Inflammatory macrophage treated with lipopolysaccharide for 4 hours (primary cell): Measurements from ENCODE around the gene DPP3.

ENCODE experiments used
- DNase-seq: peaks from one replicate; pipeline ENCODE4 v3.0.0-alpha.2; 2020

The DPP3 gene

DNA sequence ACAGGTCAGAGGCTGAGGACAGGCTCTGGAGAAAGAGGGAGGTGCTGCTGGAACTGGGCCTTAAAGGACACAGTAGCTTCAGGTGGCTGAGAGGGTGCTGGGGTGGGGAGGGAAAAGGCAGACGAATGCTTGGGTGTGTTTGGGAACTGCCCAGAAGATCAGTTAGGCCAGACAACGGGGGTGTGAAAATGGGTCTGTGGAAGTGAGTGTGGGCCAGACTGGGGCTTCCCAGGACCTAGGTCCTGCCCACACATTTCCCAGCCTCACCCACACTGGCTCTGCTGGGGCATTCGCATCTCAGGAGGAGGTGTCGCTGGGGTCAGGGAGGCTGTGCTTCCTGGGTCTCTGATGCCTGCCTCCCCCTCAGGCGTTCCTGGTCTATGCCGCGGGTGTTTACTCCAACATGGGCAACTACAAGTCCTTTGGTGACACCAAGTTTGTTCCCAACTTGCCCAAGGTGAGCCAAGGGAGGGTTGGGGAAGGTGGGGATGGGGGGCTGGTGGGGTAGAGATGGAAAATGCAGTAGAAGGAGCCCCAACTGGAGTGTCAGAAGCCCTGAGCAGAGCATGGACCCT, 4.7 kb downstream of the DPP3 start:
- no peak for DNase-seq

DNA sequence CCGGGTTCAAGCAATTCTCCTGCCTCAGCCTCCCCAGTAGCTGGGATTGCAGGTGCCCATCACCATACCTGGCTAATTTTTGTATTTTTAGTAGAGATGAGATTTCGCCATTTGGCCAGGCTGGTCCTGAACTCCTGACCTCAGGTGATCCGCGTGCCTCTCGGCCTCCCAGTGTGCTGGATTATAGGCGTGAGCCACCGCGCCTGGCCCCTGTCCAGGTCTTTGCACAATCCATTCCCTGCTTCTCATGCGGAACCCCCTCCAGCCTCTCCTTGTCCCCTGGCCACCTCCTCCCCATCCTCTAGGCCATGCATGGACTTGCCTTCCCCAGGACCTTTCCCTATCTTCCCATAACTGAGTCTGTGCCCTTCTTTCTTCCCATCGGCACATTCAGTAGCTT, 8.7 kb downstream of the DPP3 start:
- DNase-seq: no peak

DNA sequence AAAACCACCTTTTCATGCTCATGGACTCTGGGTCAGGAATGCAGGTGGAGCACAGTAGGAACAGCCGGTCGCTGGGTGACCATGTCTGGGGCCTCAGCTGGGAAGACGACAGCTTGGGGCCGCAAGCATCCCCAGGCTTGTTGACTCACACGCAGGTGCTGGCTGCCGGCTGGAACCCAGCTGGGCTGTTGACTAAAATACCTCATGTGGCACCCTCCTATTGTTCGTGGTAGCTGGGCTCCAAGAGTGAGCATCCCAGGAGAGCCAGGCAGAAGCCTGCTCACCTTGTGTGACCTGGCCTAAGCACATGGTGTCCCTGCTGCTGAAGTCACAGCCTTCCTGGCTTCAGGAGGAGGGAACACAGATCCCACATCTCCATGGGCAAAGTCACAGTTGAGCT, 9.4 kb downstream of the DPP3 start:
- DNase-seq: no peak

DNA sequence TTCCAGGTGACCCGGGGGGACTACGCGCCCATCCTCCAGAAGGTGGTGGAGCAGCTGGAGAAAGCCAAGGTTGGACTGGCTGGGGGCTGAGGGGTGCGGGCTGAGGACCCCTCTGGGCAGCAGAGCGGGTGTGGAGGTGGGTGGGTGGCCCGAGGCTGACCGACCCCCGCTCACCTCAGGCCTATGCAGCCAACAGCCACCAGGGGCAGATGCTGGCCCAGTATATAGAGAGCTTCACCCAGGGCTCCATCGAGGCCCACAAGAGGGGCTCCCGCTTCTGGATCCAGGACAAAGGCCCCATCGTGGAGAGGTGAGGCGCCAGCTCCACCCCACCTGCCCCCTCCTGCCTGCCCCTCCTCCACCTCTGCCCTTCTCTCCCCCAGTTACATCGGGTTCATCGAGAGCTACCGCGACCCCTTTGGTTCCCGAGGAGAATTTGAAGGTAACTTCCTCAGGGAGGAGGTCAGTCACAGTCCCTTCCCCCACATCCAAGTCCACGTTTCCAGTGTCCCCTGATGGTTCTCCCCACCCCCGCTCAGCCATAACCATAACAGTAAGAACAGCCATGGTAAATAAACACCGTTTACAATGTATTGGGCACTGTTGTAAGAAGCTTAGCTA, 11.2 kb downstream of the DPP3 start:
- DNase-seq: no peak

DNA sequence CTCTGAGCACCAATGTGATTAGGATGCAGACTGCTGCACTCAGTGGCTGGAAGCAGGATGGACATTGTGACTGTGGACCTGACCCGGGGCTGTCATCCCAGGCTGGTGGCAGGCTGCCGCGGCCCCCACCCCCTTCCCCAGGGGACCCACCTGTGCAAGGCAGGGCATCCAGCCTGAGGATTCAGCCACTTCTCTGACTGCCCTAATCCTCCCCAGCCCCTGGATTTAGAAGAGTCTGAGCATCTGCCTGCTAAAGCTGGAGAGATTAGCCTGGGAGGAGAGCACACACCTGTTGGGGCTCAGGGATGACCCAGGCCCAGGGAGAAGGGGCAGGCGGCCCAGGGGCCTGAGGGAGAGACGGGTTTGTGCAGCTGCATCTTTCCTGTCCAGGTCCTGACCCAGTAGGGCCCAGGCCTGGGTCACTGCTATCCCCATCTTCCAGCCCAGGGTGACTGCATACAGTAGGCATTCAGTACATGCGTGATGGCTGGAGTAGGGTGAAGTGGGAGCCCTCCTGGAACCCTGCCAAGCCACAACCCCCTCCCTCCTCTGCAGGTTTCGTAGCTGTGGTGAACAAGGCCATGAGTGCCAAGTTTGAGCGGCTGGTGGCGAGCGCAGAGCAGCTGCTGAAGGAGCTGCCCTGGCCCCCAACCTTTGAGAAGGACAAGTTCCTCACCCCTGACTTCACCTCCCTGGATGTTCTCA, 12.1 kb downstream of the DPP3 start:
- DNase-seq: no peak

DNA sequence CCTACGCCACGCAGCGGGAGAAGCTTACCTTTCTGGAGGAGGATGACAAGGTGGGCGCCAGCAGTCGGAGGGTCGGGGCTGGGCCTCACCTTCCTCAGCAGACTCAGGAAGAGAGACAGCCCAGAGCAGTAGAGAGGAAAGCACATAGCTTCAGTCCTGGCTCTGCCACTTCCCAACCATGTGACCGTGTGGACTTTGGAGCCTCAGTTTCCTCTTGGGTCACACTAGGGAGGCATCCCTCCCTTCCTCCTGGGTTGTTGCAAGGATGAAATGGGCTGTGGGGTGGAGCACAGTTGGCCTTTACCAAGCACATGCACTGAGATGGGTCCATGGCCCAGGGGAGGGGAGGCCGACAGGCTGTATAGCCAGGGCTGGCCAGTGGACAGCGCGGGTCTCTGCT, 12.9 kb downstream of the DPP3 start:
- no peak for DNase-seq

DNA sequence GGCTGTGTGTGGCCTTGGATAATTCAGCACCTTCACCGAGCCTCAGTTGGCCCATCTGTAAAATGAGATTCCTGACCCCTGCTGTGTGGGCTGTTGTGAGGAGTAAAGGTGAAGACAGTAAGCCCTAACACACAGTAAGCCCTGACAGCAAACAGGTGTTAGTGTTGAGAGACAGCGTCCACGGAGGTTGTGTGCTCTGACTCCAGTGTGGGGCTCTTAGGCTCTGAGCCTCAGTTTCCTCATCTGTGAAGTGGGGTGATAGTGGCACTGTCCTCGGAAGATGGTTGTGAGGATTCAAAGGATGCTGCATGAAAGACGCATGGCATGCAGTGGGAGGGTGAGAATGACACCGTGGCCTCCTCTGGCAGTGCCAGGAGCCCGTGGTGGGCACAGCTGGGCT, 14.2 kb downstream of the DPP3 start:
- no peak for DNase-seq

DNA sequence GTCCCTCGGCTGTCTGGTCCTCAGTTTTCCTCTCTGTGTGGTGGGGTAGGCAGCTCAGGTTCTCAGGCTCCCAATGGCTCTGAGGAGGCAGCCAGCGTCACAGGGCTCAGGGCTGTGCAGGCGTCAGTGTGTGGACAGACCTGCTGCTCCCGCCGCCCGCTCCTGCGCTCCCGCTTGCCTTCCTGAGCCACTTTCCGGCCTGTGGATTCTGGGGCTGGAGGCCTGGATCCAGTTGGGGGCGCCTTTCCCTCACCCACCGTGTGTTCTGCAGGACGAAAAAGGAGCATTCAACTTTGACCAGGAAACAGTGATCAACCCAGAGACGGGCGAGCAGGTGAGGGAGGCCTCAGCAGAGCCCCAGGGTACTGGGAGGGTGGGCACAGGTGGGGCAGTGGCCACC, 14.7 kb downstream of the DPP3 start:
- DNase-seq: no peak

DNA sequence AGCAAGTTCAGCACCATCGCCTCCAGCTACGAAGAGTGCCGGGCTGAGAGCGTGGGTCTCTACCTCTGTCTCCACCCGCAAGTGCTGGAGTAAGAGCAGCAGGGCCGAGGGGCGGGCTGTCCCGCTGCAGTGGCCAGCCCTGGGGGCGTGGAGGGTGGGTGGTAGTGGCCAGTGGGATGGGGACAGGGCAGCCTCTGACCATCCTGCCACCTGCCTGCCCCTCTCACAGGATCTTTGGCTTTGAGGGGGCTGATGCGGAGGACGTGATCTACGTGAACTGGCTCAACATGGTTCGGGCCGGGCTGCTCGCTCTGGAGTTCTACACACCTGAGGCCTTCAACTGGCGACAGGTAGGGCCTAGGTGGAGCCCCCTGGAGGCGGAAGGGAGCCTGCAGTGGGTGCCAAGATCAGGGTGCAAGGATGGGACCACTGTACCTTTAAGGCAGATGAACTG, 15.2 kb downstream of the DPP3 start:
- no peak for DNase-seq

DNA sequence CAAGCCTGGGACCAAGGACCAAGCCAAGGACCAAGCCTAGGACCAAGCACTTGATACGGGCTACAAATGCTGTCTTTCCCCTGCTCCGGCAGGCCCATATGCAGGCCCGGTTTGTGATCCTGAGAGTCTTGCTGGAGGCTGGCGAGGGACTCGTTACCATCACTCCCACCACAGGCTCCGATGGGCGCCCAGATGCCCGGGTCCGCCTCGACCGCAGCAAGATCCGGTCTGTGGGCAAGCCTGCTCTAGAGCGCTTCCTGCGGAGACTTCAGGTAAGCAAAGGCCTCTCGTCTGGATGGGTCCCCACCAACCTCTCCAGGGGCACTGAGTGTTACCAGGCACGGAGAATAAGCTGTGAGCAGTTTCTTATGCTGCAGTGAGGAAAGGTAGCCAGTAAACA, 17.0 kb downstream of the DPP3 start:
- no peak for DNase-seq

DNA sequence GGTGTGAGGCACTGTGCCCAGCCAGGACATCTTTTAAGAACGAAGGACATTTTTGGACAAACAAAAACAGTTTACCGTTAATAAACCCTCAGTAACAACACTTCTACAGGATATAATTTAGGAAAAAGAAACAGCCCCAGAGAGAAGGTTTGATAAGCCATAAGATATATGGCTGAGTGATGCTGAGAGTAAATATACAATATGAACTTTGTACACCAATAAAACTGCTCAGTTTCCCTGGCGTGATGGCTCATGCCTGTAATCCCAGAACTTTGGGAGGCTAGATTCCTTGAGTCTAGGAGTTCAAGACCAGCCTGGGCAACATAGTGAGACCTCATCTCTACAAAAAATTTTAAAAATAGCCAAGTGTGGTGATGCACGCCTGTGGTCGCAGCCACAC, 18.3 kb downstream of the DPP3 start:
- no peak for DNase-seq

DNA sequence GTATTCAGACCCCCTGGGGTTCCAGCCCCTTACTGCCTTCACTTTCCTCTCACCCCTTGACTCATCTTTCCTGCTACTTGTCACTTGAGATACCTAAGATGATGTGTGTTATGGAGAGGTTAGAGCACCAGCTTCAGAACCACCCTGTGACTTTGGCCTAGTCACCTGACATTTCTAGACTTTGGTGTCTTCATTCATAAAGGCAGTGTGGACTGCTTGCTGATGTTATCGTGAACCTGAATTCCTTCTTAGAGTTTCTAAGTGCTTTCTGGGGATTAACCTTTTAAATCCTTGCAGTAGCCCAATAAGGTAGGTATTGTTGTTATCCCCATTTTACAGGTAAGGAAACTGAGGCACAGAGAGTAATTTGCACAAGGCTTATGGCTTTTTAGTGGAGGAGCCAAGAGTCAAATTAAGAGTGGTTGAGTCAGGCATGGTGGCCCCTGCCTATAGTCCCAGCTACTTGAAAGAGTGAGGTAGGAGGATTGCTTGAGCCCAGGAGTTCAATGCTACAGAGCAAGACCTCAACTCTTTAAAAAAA, 25.1 kb downstream of the DPP3 start:
- no peak for DNase-seq

DNA sequence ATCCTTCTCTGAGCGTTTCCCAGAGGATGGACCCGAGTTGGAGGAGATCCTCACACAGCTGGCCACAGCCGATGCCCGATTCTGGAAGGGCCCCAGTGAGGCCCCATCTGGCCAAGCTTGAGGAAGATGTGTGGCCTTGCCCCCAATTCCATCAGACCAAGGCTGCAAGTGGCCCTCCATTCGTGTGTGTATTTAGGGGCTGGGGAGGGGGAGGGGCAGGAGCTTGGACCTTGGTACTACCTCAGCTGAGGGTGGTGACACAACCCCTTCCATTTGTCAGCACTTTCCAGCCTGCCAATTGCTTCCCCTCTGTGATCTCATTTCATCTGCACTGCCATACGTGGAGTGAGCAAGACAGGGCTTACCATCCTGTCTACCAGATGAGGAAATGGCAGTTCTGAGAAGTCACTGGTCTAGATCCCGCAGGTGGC, 28.9 kb downstream of the DPP3 start:
- peak; percentile 48 for DNase-seq

DNA sequence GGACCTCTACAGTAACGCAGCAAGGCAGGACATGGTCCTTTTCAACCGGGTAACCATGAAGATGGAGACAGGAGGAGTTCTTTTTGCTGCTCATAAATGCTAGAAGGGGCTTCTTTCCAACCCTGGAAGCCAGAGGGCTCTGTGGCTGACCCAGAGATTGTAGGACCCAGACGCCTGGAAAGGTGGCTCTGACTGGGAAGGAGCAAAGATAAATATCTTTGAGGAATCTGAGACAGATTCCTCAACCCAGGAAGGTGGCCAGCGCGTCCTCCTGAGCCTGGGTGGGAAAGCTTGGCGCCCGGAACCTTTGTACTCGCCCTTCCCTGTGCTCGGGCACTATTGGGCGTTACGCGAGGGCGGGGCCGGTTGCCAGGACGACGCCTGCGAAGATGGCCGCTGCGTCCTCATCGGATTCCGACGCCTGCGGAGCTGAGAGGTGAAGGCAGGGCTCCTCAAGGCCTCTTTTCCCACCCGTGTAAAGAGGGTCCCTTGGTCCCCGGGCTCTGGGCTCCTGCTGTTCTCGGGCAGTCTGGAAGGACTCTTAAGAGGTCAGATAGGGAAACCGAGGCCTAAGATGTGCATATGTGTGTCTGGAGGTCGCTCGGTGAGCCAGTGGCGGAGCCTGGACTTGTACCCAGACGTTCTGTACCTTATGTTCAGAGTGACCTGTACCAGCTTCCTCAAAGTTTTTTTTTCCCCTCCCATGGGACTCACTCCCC, 30.2 kb downstream of the DPP3 start, which contains the start of gene BBS1:
Gene BBS1, plus strand, starts transcription at position 365 of the 719 bp plus-strand sequence. Its CDS starts 25 bp downstream, at position 390.
- peak; percentile 71 for DNase-seq

DNA sequence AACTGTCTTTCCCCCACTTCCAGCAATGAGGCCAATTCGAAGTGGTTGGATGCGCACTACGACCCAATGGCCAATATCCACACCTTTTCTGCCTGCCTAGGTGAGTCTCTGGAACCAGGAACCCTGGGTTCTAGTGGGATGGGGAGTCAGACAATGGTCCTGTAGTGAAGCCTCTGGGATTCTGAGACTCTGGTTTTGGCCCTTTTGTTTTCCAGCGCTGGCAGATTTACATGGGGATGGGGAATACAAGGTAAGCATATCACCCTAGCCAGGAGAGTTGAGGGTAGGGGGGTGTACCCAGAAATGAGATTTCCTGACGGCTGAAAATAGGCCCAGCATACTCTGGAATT, 30.7 kb downstream of the DPP3 start:
- DNase-seq: no peak

DNA sequence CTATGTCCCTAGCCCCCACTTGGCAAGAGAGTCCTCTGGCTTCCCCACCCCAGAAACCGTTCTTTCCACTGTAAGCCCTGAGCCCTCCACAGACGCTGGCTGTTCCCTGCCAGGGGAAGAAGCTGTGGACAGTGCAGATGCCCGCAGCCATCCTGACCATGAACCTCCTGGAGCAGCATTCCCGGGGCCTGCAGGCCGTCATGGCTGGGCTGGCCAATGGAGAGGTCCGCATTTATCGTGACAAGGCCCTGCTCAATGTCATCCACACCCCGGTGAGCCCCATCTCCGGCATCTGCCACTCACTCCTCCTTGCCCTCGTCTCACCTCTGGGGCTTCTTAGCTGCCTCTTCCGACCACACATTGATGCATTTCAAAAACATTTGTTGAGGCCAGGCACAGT, 43.4 kb downstream of the DPP3 start:
- no peak for DNase-seq

DNA sequence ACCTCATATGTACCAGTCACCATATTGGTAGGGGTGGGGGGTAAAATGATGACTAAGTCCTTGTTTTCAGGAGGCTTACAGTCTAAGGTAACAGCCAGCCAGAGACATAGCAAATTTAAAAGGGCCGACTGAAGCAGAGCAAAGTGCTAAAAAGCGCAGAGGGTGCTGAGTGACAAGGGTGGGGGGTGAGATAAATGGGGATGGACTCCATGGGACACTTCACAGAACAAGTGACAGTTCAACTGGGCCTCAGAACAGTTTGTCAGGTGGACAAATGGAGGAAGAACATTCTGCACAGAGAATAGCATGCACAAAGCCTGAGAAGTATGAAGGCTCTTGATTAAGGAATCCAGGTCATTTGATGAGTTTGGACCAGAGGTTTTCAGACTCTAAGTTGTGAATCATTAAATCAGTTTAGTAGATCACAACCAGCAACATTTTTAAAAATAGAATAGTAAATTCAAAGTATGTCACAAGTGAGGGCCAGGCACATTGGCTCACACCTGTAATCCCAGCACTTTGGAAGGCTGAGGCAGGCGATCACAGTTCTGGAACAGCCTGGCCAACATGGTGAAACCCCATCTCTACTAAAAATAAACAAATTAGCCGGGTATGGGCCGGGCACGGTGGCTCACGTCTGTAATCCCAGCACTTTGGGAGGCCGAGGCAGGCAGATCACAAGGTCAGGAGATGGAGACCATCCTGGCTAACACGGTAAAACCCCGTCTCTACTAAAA, 44.2 kb downstream of the DPP3 start:
- DNase-seq: no peak

DNA sequence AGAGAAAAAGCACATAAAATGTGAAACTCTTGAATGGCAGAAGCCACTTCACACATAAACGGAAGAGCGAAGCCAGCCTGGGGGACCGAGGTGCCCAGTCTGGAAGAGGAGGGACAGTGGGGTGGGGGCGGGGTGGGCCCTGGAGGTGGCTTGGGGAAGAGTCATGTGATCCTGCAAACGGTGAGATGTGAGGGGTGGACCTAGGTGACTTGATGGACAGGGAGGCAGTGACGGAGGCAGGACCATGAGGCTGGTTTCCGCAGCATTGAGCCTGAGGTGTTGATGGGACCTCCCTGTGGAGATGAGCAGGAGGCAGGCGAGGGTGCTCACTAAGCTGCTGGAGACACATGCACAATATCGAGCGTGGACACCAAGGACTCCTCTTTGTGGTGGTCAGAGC, 48.8 kb downstream of the DPP3 start:
- DNase-seq: no peak

DNA sequence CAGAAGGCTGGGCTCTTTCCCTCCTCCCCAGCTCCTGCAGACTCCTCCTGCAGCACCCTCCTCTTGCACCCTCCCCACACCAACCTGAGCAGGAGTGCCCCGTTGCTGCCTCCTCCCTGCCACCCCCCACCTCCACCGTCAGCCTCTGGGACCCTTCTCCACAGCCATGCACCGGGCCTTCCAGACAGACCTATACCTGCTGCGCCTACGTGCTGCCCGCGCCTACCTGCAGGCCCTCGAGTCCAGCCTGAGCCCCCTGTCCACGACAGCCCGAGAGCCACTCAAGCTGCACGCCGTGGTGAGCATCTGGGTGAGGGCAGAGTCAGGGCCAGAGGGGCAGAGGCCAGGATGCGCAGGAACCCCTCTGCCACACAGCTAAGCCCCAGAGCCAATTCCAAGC, 49.4 kb downstream of the DPP3 start:
- DNase-seq: no peak

DNA sequence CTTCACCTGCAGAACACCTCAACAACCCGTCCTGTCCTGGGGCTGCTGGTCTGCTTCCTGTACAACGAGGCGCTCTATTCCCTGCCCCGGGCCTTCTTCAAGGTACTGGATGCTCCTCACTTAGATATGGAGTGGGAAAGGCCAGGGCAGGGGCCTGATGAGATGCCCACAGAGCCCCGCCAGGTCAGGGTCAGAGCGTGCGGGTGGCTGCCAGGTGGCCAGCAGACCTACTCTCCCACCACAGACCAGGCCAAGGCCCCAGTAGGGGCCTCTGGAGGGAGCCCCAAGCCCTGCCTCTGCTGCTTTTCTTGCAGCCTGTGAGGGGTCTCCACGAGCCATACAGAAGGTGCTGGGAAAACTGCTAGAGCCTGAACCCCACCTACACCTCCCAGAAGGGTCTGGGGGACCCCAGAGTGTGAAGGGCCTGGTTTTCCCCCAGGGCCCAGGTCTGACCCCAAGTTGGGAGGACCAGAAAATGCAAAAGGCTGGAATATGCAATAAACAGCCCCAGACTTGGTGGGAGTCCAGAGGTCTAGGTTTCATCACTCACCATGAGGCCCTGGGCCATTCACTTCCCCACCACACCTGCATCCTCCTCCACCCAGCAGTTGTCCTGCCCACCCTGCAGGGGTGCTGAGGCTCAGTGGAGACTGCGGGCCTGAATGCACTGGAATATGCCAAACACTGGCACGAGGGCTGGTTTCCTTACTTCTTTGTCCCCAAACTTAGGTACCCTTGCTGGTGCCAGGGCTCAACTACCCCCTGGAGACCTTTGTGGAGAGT, 50.9 kb downstream of the DPP3 start:
- DNase-seq: no peak

DNA sequence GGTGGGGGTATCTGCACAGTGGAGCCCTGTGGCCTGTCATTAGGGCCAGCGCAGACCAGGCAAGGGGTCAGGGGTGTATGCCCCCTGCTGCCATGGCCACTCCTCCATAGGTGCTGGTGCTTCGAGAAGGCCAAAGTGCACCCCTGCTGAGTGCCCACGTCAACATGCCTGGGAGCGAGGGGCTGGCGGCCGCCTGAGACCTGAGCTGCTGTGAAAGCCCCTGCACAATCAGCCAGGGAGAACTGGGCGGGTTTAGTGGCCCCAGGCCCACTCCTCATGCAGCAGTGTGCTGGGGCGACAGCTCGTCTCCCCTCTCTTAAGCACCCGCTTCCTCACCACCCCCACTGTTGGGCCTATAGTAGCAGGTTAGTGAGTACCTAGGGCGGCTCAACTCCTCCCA, 51.6 kb downstream of the DPP3 start:
- DNase-seq: no peak

DNA sequence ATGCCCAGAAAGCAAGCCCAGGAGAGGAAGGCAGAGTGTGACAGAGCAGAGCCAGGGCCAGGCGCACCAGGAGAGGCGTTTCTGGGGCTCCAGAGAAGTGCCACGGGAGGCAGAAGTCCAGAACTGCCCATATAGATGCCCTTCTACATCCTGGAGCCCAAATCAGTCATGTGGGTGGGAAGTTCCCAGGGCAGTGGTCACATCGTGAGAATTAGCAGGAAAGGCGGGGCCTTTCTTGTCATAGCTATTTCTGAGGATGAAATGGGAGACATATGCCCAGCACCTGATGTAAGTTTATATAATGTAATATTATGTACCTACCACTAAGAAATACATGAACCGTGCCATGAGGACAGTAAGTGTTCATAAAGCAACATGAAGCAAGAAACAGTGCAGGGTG, 52.5 kb downstream of the DPP3 start:
- no peak for DNase-seq
